K562 (cell line): Measurements from ENCODE around the gene SLC25A21. TPM values are rescaled to one million over a fixed set of nuclear protein-coding genes. Genes with fewer than 3 reads are reported as not detected.
A peak's percentile ranks its signal among the peaks of the same experiment; 100 is the strongest.

Experiments
- BRD4 ChIP-seq: fragments of 200-600 bp; sonication (generic); IDR thresholded peaks from 2 replicates; pipeline ENCODE4 v1.6.1; 2017; ENCODE audit warnings: inconsistent platforms
- CBX5 ChIP-seq: IDR thresholded peaks from 2 replicates; pipeline ENCODE4 v1.6.1; 2014; ENCODE audit warnings: low read depth, borderline replicate concordance
- CREB3 ChIP-seq: fragments of 450-650 bp; conservative IDR thresholded peaks from 2 replicates; pipeline ENCODE4 v1.6.1; 2016; ENCODE audit warnings: missing genetic modification characterization, low read depth, mild to moderate bottlenecking, missing compliant biosample characterization, moderate library complexity
- GATAD2A ChIP-seq: fragments of 450-650 bp; IDR thresholded peaks from 2 replicates; pipeline ENCODE4 v1.6.1; 2017
- MGA ChIP-seq: fragments of 450-650 bp; IDR thresholded peaks from 2 replicates; pipeline ENCODE4 v1.6.1; 2016; ENCODE audit warnings: mild to moderate bottlenecking, moderate library complexity
- RBBP5 ChIP-seq: fragments of 200-600 bp; sonication (generic); IDR thresholded peaks from 2 replicates; pipeline ENCODE4 v1.6.1; 2012; ENCODE audit warnings: borderline replicate concordance, mild to moderate bottlenecking, low read length, control low read depth, inconsistent platforms; ENCODE audit not compliant: insufficient read depth, poor library complexity, severe bottlenecking
- RCOR1 ChIP-seq, 2 experiments: IDR thresholded peaks; 2 replicates each; pipeline ENCODE4 v1.6.1; 2012; ENCODE audit warnings: low read depth in 2 of 2, low read length in 2 of 2, borderline replicate concordance in 1 of 2, improper control_type of control experiment in 1 of 2
- RNF2 ChIP-seq: sonication (generic); IDR thresholded peaks from 2 replicates; pipeline ENCODE4 v1.6.1; 2016
- TCF7L2 ChIP-seq: fragments of 150-350 bp; IDR thresholded peaks from 2 replicates; pipeline ENCODE4 v1.6.1; 2016; ENCODE audit warnings: low read depth, mild to moderate bottlenecking, low read length, moderate library complexity
- ZFP30 ChIP-seq: fragments of 250-450 bp; sonication (Bioruptor Pico); IDR thresholded peaks from 2 replicates; pipeline ENCODE4 v1.8.0; 2022; ENCODE audit warnings: moderate library complexity, mild to moderate bottlenecking, inconsistent platforms, borderline replicate concordance
- ZNF224 ChIP-seq: sonication (generic); formaldehyde crosslinking; IDR thresholded peaks from 2 replicates; pipeline ENCODE4 v1.8.0; 2022; ENCODE audit warnings: mild to moderate bottlenecking, missing genetic modification reagents
- ZNF280B ChIP-seq: fragments of 250-450 bp; sonication (Bioruptor Pico); IDR thresholded peaks from 2 replicates; pipeline ENCODE4 v1.5.1; 2021; ENCODE audit warnings: mild to moderate bottlenecking
- ZNF561 ChIP-seq: fragments of 450-650 bp; formaldehyde crosslinking; conservative IDR thresholded peaks from 2 replicates; pipeline ENCODE4 v1.4.0; 2020; ENCODE audit warnings: mild to moderate bottlenecking, moderate library complexity
- ZNF766 ChIP-seq: fragments of 200-800 bp; sonication (Bioruptor generic); conservative IDR thresholded peaks from 2 replicates; pipeline ENCODE4 v1.6.1; 2016; ENCODE audit warnings: missing genetic modification characterization, missing compliant biosample characterization
- ZZZ3 ChIP-seq: fragments of 450-650 bp; IDR thresholded peaks from 2 replicates; pipeline ENCODE4 v1.6.1; 2016; ENCODE audit warnings: antibody characterized with exemption, mild to moderate bottlenecking, moderate library complexity
- polyA plus RNA-seq, 8 experiments: library from polyadenylated mRNA; depleted of rRNA in 4 of 8; stranded (reverse) in 5 of 8; unstranded in 3 of 8; fragments of >200 nt; fragmentation: Nextera tagmentation in 2 of 8; fragmentation: Illumina TruSeq in 1 of 8; extraction: Ambion mirVana in 2 of 8; extraction: Trizol in 1 of 8; gene quantifications; 2 replicates each; pipeline versions ENCODE4 v1.2.1 to v1.2.3, GENCODE V29; 2011 to 2014; ENCODE audit warnings: inconsistent platforms in 1 of 8, missing spikeins in 1 of 8
- total RNA-seq, 7 experiments: library from RNA; depleted of rRNA in 6 of 7; stranded (reverse); fragments of >200 nt in 6 of 7; fragmentation: Illumina TruSeq in 2 of 7; extraction: Trizol in 2 of 7; gene quantifications; 2 replicates each; pipeline versions ENCODE4 v1.2.1 to v1.2.3, GENCODE V29; 2011 to 2021; ENCODE audit warnings: low replicate concordance in 1 of 7

Gene SLC25A21
- total and polyA plus RNA-seq, 9 of the 15 experiments (the other 6 are each of a cell fraction or from before 2014, with no cell fraction given) = 15.2 to 46.7 (median 28.7) TPM

GRCh38 chr14:36973806-36974442 lies 198.5 kb downstream of the SLC25A21 start (continued):
- TF ChIP-seq MGA (no peak), ZNF224 (CRISPR knock-in tag) (no peak), RBBP5 (no peak), ZZZ3 (no peak), RNF2 (no peak), ZNF766 (CRISPR knock-in tag) (no peak), RCOR1 (IDR thresholded peaks at IDR 0.05; ENCODE audit: borderline replicate concordance in 1 of 2, low read depth in 2 of 2, low read length in 2 of 2) (peak in 1 of 2 experiments; percentile 23; a peak in 1 of 4 replicates), BRD4 (no peak), GATAD2A (no peak), ZFP30 (CRISPR knock-in tag) (no peak), TCF7L2 (no peak), CBX5 (no peak), ZNF561 (CRISPR knock-in tag) (no peak), CREB3 (tag) (no peak), ZNF280B (CRISPR knock-in tag) (no peak)
